Measurements from ENCODE around the gene AQP2.

The AQP2 gene

GRCh38 chr12:49942921-49943624 lies 7.5 kb upstream of the AQP2 start:
- DNase-seq = no peak

- no peak for DNase-seq
Observed at GRCh38 chr12:49943625-49943960, 6.9 kb upstream of the AQP2 start.

- DNase-seq = no peak
Observed at GRCh38 chr12:49944046-49944445, 6.5 kb upstream of the AQP2 start.

GRCh38 chr12:49944718-49945117 lies 5.8 kb upstream of the AQP2 start:
- DNase-seq = no peak

DNA sequence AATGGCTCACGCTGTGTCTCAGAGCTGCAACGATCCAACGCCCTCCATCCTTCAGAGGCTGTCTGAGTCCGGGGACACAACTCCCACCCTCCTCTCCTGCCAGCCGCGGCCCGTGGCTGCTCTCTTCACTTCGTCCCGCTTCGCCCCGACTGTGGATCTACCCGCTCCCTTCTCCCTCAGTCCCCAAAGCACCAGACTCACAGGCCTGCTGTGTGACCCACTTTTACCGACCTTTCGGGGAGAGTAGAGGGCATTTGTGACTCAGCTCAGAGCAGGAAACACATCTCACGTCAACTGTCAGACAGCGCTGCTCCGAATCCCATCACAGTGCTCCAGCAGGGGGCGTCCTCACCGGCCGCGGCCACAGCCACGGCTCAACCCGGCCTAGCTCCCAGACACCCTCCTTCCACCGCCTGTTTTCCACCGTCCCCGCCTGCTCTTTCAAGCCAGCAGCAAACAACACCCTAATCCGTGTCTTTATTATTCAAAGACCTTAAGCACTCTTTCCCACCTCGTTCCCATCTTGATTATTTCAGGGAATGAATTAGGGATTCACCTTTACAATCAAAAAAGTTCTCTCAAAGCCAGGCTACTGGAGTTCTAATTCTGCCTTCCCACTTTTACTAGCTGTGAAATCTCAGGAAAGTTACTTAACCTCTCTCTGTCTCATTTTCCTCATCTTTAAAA lies 5.0 kb upstream of the AQP2 start:
- DNase-seq = peak; percentile 80

DNA sequence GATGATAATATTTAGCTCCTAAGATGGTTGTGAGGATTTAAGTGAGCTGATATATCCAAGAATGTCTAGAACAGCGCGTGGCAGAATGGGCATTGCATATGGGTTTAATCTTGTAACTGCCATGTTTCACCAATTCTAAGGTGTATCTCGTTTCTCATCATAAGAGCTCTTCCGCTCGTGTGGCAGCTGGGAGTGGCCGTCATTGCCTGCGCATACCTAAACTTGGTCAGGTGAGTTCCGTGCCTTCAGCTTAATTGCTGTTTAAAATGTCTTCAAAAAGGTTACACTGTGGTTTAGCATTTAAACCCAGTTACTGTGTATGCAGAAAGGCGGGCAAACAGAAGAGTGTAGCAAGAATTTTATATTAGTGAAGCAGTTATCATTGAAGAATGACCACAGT lies 4.5 kb upstream of the AQP2 start:
- DNase-seq = no peak

GRCh38 chr12:49946497-49946896 lies 4.0 kb upstream of the AQP2 start:
- no peak for DNase-seq

- DNase-seq = no peak
Observed at GRCh38 chr12:49947593-49948226, 2.8 kb upstream of the AQP2 start.

- no peak for DNase-seq
Observed at GRCh38 chr12:49948866-49949845, 1.4 kb upstream of the AQP2 start.

DNA sequence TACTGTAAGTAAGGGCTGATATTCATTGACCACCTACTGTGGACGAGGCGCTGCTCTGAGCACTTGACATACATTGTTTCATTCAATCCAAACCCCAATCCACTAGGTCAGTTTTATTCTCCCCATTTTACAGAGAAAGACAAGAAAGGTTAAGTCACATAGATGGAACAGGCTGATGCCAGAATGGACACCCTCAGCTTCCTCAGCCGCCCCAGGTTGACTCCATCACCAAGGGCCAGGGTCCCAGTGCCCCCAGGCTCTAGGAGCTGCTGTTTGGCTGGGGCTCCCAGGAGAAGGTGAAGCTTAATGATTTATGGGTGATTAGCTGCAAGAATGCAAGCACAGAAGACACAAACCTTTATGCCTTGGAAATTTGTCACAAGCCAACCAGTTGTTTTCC lies 671 bp upstream of the AQP2 start:
- DNase-seq = no peak

- DNase-seq = no peak
Observed at GRCh38 chr12:49951411-49952240, 1.1 kb downstream of the AQP2 start.

DNA sequence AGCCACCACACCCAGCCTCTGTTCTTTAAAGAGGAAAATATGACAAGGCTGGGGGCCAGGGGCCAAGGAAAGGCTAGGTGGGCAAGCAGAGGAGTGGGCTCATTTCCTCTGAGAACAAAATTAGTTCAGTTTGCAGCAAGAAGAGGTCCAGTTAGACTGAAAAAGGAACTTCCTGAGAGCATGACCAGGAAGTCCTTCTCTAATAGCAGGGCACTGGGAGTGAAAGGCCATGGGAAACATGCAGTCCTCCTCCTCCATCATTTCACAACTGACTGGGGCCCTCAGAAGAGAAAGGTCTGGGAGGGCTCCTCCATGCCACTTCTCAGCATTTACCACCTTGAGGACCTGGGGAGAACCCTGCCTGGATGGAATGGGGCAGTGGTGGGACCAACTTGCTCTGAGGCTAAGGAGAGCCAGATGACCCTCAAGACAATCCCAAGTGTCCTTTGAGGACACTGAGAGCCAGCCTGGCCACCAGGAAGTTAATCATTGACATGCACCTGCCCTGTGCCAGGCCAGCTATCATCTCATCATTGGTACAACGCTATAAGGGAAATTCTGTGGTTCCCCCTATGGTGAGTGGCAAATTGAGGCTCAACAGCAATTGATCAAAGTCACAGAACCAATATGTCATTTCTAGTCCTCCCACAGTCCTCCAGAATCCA lies 2.0 kb downstream of the AQP2 start:
- DNase-seq = no peak

GRCh38 chr12:49953151-49953550 lies 2.6 kb downstream of the AQP2 start:
- no peak for DNase-seq

GRCh38 chr12:49953961-49954846 lies 3.7 kb downstream of the AQP2 start:
- no peak for DNase-seq

DNA sequence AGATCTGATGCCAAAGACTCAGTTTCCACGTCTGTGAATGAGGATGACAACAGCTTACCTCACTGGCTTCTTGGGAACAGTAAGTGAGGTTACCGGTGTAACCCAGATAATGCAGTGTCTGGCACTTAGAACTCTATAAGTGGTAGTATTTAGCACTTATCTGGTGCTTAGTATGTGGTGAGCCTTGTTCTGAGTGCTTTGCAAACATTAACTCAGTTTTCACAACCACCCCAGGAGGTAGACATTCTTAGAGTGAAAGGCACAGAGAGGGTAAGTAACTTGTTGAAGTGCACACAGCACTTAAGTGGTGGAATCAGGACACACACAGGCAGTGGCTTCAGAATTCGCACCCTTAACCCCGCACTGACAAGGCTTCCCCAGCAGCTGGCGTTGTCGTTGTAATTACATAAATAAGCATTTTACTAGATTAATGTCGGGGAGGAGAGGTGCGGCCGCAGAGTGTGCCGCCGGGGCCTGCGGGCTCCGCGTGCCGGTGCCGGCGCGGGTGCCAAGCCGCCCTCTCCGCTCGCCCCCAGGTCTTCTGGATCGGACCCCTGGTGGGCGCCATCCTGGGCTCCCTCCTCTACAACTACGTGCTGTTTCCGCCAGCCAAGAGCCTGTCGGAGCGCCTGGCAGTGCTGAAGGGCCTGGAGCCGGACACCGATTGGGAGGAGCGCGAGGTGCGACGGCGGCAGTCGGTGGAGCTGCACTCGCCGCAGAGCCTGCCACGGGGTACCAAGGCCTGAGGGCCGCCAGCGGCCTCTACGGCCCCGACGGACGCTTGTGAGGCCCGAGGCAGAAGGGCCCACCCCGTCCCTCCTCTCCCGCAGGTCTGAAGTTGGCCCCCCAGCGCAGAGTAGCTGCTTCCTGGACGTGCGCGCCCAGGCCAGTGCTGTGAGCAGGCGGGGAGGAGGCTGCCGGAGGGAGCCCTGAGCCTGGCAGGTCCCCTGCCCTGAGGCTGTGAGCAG lies 4.6 kb downstream of the AQP2 start:
- no peak for DNase-seq

DNA sequence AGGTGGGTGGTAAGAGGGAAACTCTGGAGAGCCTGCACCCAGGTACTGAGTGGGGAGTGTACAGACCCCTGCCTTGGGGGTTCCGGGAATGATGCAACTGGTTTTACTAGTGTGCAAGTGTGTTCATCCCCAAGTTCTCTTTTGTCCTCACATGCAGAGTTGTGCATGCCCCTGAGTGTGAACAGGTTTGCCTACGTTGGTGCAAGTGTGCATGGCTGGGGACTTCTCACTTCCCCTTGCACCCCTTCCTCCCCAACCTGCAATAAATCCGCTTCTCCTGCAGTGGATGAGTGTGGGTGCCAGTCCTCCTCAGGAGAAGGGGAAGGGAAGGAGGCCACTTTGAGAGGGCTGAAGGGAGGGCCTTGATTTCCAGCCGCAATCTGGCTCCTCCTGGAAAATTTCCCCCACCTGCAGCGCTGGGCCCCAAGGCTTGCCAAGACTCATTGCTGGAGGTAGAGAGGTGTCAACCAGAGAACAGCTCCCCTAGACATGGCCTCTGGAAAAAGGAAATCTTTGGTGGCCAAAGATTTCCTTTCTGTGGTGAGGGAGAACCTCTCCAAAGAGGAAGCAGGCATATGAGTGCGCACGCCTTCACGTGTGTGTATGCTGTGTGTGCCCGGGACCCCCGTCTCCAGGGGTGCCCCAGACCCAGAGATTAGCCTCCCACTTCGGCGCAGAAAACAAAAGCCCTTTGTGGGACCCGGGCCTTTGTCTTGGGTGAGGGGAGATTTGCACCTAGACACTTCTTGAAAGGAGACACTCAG lies 5.5 kb downstream of the AQP2 start:
- DNase-seq = no peak

GRCh38 chr12:49956663-49957569 lies 6.4 kb downstream of the AQP2 start:
- DNase-seq = no peak

Measured in activated gamma-delta T cell treated with Interleukin-2 at 50 U/mL for 16 hours (primary cell).